Medulla oblongata (tissue), 1 donor: ENCODE measurements around the gene TTC27.
"Not testable (repeated sequence)": the region's sequence is repeated elsewhere in the genome, so short reads cannot be mapped to it uniquely, and the experiment has no call there.

Experiments used
- DNase-seq: peaks from one replicate; pipeline ENCODE4 v3.0.0-alpha.2; 2015; ENCODE audit errors: extremely low spot score

TTC27 gene

DNA sequence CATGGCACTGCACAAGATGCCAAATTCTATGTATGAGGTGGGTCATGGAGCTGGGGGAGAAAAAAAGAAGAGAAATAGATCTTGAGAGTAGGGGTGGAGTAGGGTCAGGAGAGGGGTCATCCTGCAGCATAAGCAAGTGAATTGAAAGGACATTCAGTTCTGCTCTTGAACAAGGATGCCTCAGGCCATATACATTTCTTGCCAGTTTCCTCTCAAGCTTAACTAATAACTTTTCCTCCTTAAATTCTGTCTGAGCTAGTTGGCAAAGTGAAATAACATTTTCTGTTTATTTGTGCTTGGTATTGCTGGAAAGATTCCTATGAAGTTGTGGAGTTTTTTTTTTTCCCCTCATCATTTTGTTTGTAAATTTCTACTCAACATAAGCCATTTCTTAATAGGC lies 219.9 kb downstream of the TTC27 start:
- no peak for DNase-seq

DNA sequence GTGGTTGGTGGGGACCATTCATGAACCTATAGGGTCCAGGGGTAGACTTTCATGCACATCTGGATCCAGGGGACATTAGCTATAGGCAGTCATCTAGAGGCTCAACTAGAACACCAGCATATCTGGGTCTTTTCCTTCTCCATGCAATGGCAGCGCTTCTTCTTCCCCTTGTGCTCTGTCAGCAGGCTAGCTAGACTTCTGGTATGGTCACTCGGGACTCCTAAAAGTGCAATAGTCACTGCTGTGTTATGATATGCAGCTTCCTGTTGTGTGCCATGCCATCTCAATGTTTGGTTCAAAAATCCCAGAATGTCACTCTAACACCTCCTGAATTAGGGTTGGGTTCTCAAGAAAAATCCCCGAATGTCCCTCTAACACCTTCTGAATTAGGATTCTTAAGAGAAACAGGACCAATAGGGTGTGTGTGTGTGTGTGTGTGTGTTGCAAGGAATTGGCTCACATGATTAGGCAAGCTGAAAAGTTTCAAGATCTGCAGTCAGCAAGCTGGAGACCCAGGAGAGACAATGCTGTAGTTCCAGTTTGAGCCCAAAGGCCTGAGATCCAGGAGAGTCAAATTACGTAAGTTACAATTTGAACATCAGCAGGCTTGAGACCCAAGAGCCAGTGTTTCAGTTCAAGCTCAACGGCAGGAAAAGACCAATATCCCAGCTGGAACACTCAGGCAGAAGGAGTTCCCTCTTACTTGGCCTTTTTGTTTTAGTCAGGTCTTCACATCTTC lies 221.8 kb downstream of the TTC27 start:
- DNase-seq = no peak

DNA sequence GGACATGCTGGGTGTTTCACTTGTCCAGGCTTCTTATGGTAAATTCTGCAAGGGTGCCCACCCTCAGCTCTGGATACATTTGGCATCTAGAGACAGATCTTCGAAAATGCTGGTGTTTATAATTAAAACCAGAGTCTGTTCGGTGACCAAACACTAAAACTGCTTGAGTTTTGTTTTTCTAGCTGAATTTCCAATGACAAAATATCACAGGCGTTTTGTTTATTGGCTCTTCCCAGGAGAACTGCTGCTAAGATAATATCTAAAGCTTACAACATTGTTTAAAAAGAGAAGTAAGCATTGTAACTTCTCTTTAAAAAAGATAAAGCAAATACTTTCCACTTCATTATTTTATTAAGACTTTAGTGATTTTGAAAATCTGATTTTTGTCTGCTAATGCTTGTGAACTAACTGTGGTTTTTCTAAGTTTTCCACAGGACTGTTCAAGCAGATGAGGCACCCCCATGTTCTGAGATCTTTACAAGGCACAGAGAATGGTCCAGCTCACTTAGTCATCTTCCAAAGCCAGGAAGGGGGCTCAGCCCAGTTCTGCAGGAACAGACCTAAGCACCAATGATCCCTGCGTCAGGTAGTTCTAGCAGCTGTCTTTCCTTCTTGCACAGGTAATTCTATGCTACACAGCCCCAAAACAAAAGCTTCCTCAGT lies 224.1 kb downstream of the TTC27 start:
- no peak for DNase-seq

DNA sequence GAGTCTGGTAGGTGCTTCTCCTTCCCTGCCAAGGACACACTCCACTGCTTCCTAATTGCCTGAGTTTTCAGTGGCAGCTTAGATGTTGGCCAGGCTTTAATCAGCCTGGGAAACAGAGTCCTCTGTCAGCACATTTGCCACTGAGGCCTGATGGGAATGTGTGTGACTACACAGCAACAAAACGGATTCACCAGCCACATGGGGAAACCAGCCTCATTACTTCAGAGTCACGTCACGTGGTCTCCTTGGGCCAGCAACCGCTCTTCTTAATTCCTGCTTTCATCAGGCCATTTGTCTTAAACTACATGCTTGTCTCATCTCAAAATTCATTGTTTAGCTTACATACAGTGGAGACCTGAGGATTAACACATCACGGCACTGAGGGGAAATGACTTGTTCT lies 225.0 kb downstream of the TTC27 start:
- DNase-seq = no peak

DNA sequence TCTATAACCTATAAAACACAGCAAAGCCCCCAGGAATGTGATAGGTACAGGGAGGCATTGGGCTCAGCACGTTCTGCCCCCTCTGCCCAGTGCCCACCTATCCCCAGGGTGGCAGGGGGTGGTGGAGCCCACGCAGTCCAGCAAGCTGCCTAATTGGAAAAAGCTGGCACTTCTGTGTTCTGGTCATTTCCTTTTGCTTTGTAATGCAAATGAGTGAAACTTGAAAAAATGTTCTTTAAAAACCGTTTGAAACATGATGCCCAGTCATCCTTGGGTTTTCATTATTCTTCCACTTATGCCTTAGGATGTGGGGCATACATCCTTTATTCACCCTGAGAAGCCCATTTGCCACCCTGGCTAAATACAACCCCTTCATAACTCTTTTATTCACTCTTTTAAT lies 229.0 kb downstream of the TTC27 start:
- DNase-seq = no peak

DNA sequence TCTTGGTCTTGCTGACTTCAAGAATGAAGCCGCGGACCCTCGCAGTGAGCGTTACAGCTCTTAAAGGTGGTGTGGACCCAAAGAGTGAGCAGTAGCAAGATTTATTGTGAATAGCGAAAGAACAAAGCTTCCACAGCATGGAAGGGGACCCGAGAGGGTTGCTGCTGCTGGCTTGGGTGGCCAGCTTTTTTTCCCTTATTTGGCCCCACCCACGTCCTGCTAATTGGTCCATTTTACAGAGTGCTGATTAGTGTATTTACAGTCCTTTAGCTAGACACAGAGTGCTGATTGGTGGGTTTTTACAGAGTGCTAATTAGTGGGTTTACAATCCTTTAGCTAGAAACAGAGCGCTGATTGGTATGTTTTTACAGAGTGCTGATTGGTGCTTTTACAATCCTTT lies 230.9 kb downstream of the TTC27 start:
- DNase-seq = no peak

DNA sequence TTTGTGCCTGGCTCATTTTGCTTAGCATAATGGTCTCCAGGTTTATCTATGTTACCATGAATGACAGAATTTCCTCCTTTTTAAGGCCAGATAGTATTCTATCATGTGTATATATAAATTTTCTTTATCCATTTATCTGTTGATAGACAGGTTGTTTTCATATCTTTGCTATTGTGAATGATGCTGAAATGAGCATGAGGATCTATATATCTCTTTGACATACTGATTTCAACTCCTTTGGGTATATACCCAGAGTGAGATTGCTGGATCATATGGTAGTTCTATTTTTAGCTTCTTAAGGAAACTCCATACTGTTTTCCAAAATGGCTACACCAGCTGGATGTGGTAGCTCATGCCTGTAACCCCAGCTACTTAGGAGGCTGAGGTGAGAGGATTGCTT lies 232.5 kb downstream of the TTC27 start:
- no peak for DNase-seq

DNA sequence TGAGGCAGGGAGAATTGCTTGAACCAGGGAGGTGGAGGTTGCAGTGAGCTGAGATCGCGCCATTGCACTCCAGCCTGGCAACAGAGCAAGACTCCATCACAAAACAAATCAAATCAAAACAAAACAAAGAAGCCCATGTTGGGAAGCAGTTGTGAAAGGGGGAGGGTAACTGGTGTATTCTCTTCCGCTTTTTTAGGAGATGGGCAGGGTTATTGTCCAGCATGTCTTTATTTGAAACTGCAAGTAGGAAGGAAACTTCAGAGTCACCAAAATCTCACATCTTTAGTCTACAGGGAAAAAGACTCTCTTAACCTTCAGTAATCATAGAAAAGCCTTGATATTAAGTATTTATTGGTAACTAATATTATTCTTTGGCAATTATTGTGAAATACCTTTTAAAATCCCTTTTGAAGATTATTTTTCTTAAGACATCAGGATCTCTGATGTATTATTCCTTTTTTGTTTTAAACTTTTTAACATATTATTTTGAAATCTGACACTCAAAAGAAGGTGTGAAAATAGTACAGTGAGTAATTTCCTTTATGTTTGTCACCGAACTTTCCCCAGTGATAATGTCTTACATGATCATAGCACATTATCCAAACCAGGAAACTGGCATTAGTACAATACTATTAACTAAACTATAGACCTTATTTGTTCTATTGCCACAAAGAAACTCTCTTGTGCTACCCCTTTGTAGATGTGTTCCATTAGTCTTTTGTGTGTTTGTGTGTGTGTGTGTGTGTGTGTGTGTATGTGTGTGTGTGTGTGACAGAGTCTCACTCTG lies 234.6 kb downstream of the TTC27 start:
- no peak for DNase-seq

DNA sequence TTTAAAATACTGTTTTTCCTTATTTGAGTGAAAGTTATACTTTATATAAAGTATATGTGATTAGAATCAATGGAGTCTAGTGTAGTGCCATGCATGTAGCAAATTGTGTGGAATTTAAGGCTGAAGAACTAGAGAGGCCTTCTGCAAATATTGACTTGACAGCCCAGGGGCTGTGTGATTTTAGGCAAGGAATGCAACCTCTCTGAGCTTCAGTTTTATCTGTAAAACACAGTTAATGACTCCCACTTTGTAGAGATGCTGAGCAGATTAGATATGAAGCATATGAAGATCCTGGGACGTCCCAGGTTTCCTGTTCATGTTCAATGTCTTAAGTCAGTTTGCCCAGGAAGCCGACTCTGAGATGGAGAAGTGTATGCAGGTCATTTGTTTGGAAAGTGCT lies 235.5 kb downstream of the TTC27 start:
- DNase-seq = no peak

DNA sequence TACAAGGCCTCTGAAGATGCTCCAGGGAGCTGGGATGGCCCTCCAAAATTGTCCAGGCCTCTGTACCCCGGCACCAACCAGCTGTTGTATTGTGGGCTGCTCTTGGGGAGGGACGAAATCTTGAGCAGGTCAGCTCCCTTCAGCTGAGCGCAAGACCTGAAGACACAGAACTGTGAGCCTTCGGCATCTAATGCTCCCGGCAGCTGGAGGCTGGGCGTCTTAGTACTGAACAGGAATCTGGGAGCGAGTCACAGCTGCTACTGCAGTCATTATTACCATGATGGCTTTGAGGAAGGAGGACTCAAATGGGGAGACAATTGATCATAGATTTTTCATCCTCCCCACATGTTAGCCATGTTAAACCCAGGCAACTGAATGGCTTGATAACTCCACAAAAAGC lies 236.0 kb downstream of the TTC27 start:
- no peak for DNase-seq

DNA sequence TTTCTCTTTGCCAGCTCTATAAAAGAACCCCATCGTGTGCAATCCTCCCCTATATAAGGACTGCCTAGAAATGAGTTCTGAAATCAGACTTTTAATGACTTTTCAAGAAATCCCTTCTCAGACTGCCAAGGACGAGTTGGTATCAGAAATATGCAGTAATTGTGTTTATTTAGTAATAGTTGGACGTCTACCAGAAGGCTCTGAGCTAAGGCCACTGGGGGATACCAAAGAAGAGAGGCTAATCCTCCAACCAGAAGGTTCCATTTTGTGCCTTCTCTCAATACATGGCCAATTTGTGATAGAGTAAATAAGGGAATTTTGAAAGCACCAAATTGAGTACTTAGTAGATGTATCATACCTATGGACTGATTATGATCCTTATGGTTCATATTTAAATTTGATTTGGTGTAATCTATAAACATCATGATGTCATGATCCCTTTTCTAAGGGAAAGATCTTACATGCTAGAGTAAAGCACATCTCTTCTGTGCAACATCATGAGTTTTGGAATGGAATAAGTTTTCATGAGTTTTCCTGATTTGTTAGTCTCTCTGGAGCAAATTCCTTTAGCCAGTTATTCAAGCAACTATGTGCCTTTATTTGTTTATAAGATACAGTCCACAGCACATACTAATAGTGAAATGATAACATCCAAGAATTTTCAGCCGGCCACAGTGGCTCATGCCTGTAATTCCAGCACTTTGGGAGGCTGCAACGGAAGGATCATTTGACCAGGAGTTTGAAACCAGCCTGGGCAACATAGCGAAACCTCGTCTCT lies 236.7 kb downstream of the TTC27 start:
- DNase-seq = no peak

DNA sequence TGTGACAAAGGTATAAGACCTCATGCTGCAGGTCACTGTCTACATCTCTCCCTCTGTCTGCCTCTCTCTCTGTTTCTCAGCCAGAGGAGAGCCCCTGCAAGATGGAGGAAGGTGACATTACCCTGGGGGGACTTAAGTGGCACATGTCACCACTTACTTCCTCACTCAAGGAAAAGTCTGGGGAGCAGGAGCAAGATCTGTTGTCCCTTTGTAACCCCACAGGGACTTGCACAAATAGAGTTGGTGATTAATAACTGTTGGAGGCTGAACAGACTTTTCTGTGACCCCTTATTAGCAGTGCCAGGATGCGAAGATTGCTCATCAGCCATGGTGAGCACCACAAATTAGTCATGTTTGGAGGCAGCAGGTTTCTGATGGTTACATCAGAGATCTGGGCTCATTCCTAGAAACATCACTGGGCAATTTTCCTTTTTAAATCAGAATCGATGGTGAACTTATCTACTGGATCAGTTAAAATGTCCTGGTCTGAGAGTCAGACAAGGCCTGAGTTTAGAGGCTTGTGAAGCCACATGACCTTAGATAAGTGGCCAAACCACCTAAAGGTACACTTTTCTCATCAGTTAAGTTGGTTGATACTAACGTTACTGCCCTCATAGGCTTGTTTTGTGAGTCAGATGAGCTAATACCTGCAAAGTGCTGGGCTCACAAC lies 237.7 kb downstream of the TTC27 start:
- no peak for DNase-seq

DNA sequence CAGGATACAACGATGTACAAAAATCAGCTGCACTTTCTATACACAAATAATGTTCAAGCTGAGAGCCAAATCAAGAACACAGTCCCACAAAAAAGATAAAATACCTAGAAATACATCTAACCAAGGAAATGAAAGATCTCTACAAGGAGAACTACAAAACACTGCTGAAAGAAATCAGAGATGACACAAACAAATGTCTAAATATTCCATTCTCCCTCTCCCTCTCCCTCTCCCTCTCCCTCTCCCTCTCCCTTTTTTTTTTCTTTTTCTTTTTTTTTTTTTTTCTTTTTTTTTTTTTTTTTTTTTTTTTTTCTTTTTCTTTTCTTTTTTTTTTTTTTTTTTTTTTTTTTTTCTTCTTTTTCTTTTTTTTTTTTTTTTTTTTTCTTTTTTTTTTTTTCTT lies 238.6 kb downstream of the TTC27 start:
- DNase-seq = not testable (repeated sequence)
